Skeletal muscle tissue (tissue), 5 donors: ENCODE measurements around the gene C11orf52. TPM values are rescaled to one million over a fixed set of nuclear protein-coding genes. Genes with fewer than 3 reads are reported as not detected.

Source experiments
- H3K27ac ChIP-seq: one replicate; pipeline ENCODE4 v1.7.0; 2013; ENCODE audit warnings: mild to moderate bottlenecking, low read depth, low read length, inconsistent platforms
- H3K27me3 ChIP-seq, 3 donors: one replicate each; pipeline ENCODE4 v1.7.0; 2013; ENCODE audit warnings: low read length in 3 of 3; ENCODE audit not compliant: control insufficient read depth in 3 of 3, insufficient read depth in 3 of 3
- H3K36me3 ChIP-seq, 3 donors: one replicate each; pipeline ENCODE4 v1.7.0; 2013; ENCODE audit warnings: low read length in 3 of 3; ENCODE audit not compliant: control insufficient read depth in 3 of 3, insufficient read depth in 3 of 3
- H3K4me1 ChIP-seq, 3 donors: one replicate each; pipeline ENCODE4 v1.7.0; 2013; ENCODE audit warnings: low read length in 3 of 3, mild to moderate bottlenecking in 3 of 3; ENCODE audit not compliant: control insufficient read depth in 3 of 3, insufficient read depth in 3 of 3
- H3K4me3 ChIP-seq, 3 donors: one replicate each; pipeline ENCODE4 v1.7.0; 2013; ENCODE audit warnings: low read length in 3 of 3
- H3K9ac ChIP-seq, 3 donors: one replicate each; pipeline ENCODE4 v1.7.0; 2013; ENCODE audit warnings: low read length in 3 of 3, mild to moderate bottlenecking in 3 of 3, moderate library complexity in 2 of 3, low read depth in 1 of 3
- H3K9me3 ChIP-seq, 3 donors: one replicate each; pipeline ENCODE4 v1.7.0; 2013; ENCODE audit warnings: low read length in 3 of 3; ENCODE audit not compliant: control insufficient read depth in 3 of 3
- small RNA-seq: library from RNA; depleted of rRNA; stranded (forward); fragments of <200 nt; gene quantifications from one replicate; pipeline ENCODE3, GENCODE V24; 2014
- total RNA-seq: library from RNA; depleted of rRNA; stranded (reverse); fragments of >200 nt; gene quantifications from one replicate; pipeline ENCODE4 v1.2.3, GENCODE V29; 2014
- donor health status: Osteomylitis.

The C11orf52 gene
- total RNA-seq, 1 donor from 2014 or later, result 0.52 TPM

GRCh38 chr11:111963931-111964340 lies 45.2 kb downstream of the C11orf52 start:
- Histone ChIP-seq H3K27ac (no peak overlapping the region), H3K4me1 (peaks cover 0 to 8% (median 7%) of the 10 kb centered on the region in 3 donors), H3K9me3 (no peaks in the 10 kb centered on the region), H3K27me3 (no peaks in the 10 kb centered on the region), H3K4me3 (no peak overlapping the region), H3K36me3 (peaks cover 0 to 7% (median 0%) of the 10 kb centered on the region in 3 donors), H3K9ac (no peak overlapping the region)

DNA sequence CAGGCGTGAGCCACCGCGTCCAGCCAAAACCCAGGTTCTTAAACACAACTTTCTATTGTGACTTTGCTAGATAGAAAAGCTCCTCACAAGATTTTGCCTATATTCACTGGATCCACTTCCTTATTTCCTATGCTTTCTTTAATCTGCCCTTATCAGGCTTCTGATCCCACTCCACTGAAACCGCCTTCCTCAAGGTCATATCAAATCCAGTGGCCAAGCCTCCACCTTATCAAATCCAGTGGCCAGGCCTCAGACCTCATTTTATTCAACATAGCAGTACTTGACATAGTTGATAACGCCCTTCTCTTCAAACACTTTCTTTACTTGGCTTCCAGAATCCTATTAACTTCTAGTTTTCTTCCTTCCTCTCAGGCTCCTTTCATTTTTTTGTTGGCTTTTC lies 48.0 kb downstream of the C11orf52 start:
- no peaks in the 10 kb centered on the region for H3K9me3 ChIP-seq
- no peak overlapping the region for H3K4me3 ChIP-seq
- H3K4me1 ChIP-seq, result no peaks in the 10 kb centered on the region
- H3K36me3 ChIP-seq, result peaks cover 0 to 12% (median 3%) of the 10 kb centered on the region in 3 donors
- H3K27ac ChIP-seq, result no peak overlapping the region
- no peaks in the 10 kb centered on the region for H3K27me3 ChIP-seq
- no peak overlapping the region for H3K9ac ChIP-seq

GRCh38 chr11:111967649-111968048 lies 48.9 kb downstream of the C11orf52 start:
- no peaks in the 10 kb centered on the region for H3K27me3 ChIP-seq
- H3K27ac ChIP-seq, result no peak overlapping the region

DNA sequence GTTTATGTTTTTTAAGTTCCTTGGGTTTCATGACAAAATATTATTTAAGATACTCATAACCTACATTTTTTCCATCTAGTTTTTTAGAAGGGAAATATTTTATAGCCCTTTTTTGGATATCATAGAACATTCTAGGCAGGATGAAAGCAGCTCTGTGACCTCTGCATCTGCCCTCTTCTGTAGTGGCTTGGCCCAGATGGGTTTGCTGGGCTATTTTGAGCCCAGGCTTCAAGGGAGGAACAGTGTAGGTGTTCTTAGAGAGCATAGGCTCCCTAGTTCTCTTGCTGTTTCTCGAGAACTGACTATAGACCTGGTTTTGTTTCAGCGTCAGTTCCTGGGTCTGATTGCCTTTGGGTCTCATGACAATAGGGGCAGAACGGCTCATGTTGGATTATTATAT lies 50.6 kb downstream of the C11orf52 start:
- no peaks in the 10 kb centered on the region for H3K9me3 ChIP-seq
- H3K27me3 ChIP-seq, result no peaks in the 10 kb centered on the region
- peaks cover 0 to 12% (median 4%) of the 10 kb centered on the region in 3 donors for H3K36me3 ChIP-seq
- H3K9ac ChIP-seq, result no peak overlapping the region
- H3K4me3 ChIP-seq, result no peak overlapping the region
- H3K27ac ChIP-seq, result no peak overlapping the region
- H3K4me1 ChIP-seq, result no peaks in the 10 kb centered on the region

More at GRCh38 chr11:111967649-111968048, 48.9 kb downstream of the C11orf52 start:
- Histone ChIP-seq H3K9me3 (no peaks in the 10 kb centered on the region), H3K4me3 (no peak overlapping the region), H3K9ac (no peak overlapping the region), H3K4me1 (no peaks in the 10 kb centered on the region), H3K36me3 (peaks cover 0 to 12% (median 3%) of the 10 kb centered on the region in 3 donors)

- Histone ChIP-seq H3K36me3 (peaks cover 0 to 6% (median 4%) of the 10 kb centered on the region in 3 donors), H3K27me3 (no peaks in the 10 kb centered on the region), H3K27ac (no peak overlapping the region), H3K9ac (no peak overlapping the region), H3K9me3 (no peaks in the 10 kb centered on the region), H3K4me1 (peaks cover 15 to 23% (median 19%) of the 10 kb centered on the region in 3 donors), H3K4me3 (no peak overlapping the region)
Observed at GRCh38 chr11:111974446-111974845, 55.7 kb downstream of the C11orf52 start.

DNA sequence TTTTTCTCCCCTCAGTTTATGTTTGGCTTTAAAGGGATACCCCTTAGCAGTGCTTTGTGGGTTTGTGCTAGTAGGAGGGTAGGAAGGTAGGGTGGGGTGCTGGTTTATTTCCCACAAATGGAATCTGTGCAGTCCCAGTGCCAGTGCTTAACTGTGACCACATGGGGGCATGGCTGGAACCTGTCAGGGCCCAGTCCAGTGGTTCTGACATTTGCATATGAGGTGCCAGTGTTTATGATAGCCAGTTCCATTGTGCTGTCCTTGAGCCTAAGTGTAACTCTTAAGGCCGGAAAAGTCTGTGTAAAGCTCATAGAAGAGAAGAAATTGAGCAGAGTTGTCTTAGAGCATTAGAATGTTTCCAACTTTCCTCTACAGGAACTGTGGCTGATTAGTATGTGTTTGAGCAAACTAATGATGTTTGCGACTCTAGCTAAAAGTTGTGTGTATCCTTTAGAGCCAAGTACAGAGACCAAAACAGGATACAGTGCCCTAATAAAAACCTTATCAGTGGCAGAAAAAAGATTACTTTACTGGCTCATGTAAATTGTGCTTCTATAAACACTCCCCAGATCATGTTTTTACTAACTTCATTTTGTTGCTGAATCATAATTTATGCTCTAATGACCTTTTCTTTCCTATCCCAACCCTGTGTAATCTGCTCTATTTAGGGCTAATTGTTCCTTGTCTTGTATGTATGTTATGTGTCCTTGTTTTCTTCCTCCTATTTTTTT lies 56.5 kb downstream of the C11orf52 start:
- no peak overlapping the region for H3K27ac ChIP-seq
- H3K9ac ChIP-seq, result no peak overlapping the region

DNA sequence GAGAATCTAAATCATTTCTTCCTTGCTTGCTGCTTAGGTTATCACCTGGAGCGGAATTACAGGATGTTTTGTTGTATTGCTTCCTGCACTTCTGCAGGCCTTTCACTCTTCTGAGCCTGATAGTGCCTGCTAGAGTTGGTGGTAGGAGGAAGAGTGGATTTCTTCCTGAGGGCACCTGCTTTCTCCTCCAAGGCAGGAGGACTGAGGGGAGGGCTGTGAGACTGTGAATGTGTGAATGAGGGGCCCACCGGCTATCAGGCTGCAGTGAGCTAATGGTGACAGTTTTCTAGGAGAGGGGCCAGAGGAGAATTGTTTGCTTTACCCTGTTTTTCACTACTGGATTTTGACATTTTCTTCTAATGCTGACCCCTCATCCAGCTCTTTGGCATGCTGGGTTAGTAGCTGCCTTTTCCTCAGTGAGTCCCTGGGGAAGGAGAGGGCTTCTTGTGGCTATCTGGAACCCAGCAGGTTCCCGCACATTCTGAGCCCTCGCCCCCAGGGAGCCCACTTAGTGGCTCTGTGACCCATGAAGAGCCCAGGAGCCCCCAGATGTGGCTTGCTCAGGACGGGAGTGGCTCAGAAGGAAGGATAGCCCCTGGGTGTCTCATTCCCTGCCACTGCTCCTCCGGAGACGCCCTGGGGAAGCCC lies 57.5 kb downstream of the C11orf52 start:
- H3K9ac ChIP-seq, result peak overlapping the region; percentile 30 to 64 (median 39)
- H3K27me3 ChIP-seq, result no peaks in the 10 kb centered on the region
- H3K36me3 ChIP-seq, result peaks cover 0 to 10% (median 0%) of the 10 kb centered on the region in 3 donors
- peak overlapping the region in 2 of 3 donors; percentile 8 to 60 for H3K4me3 ChIP-seq
- H3K27ac ChIP-seq, result peak overlapping the region; percentile 69
- H3K9me3 ChIP-seq, result no peaks in the 10 kb centered on the region
- H3K4me1 ChIP-seq, result peaks cover 15 to 23% (median 19%) of the 10 kb centered on the region in 3 donors

More for the DNA sequence above, 56.5 kb downstream of the C11orf52 start:
- Histone ChIP-seq H3K4me1 (peaks cover 15 to 23% (median 19%) of the 10 kb centered on the region in 3 donors), H3K9me3 (no peaks in the 10 kb centered on the region), H3K27me3 (no peaks in the 10 kb centered on the region), H3K4me3 (no peak overlapping the region), H3K36me3 (peaks cover 0 to 6% (median 0%) of the 10 kb centered on the region in 3 donors)

Small RNA genes lying within 50 kb of the gene (small RNA-seq; reads per million reads assigned to genes)
- gene C11orf52 (not detected), gene RNA5SP351 (not detected), gene RPL37AP8 (not detected)

Other genes starting within 250 kb of the C11orf52 start
- 25.1 TPM for gene PPP2R1B, start 152.5 kb upstream of the C11orf52 start, total RNA-seq
- 44.4 TPM for gene ALG9, start 47.3 kb upstream of the C11orf52 start, total RNA-seq
- 2.1 TPM for gene FDXACB1, start 39.7 kb upstream of the C11orf52 start, total RNA-seq
- gene CFAP68, start 39.4 kb upstream of the C11orf52 start, total RNA-seq, result 6.8 TPM
- 37.6 TPM for gene CRYAB, start 7.1 kb upstream of the C11orf52 start, total RNA-seq
- 16.7 TPM for gene HSPB2, start 6.2 kb upstream of the C11orf52 start, total RNA-seq
- 23.0 TPM for gene DIXDC1, start 18.4 kb downstream of the C11orf52 start, total RNA-seq
- gene DLAT, start 106.5 kb downstream of the C11orf52 start, total RNA-seq, result 37.6 TPM
- 1.6 TPM for gene PIH1D2, start 155.1 kb downstream of the C11orf52 start, total RNA-seq
- 16.7 TPM for gene NKAPD1, start 155.4 kb downstream of the C11orf52 start, total RNA-seq
- gene TIMM8B, start 167.8 kb downstream of the C11orf52 start, total RNA-seq, result 66.8 TPM
- gene SDHD, start 168.0 kb downstream of the C11orf52 start, total RNA-seq, result 129 TPM
- gene IL18, start 245.2 kb downstream of the C11orf52 start, total RNA-seq, result 0.52 TPM
- 1.0 TPM for gene TEX12, start 248.5 kb downstream of the C11orf52 start, total RNA-seq